ENCODE results near the gene CUTA.

The CUTA gene

DNA sequence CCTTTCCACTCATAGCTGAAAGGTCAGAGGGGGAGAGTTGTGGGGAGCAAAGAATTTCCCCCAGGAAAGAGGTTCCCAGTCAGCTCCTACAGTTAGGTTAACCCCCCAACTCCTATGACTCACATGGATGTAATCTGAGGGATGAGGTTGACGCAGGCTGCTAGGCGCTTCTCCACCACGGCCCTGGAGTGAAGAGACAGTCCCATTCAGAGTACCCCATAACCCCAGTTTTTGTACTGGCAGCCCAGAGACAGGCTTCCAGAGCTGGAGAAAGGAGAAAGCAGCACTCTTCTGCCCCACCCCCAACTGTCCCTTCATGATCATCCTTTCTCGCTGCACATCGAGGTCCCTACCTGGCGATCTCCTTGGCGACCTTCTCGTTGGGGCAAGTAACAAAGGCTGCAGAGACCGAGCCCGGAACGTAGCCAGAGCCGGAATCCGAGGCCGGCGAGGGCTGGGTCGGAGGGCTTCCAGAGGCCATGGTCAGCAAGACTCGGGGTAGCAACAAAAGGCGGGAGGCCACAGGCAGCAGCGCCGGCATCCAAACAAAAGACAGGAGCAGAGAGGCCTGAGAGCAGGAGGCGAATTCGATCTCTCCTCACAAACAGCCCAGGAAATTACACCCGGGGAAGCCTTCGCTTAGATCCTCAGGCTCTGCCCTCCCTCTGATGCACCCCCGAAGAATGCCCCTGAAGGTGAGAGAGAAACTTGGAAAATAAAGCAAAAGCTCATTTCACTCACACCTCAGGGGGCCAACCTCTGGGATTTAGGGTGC lies 592 bp downstream of the CUTA start:
- H3K27me3 ChIP-seq (ENCODE audit: control insufficient read depth, insufficient read depth, low read length), result no peaks in the 10 kb centered on the region
- peaks cover 30% of the 10 kb centered on the region for H3K36me3 ChIP-seq (ENCODE audit: control insufficient read depth, insufficient read depth, low read length)
- H3K9me3 ChIP-seq (ENCODE audit: control insufficient read depth, insufficient read depth, low read length), result no peaks in the 10 kb centered on the region
- H3K9ac ChIP-seq (ENCODE audit: low read depth, low read length), result peak overlapping the region; percentile 85
- H3K4me3 ChIP-seq (ENCODE audit: low read depth, low read length), result peak overlapping the region; percentile 98
- peaks cover 22% of the 10 kb centered on the region for H3K4me1 ChIP-seq (ENCODE audit: control insufficient read depth, insufficient read depth, low read length)

- no peaks in the 10 kb centered on the region for H3K9me3 ChIP-seq (ENCODE audit: control insufficient read depth, insufficient read depth, low read length)
- peak overlapping the region; percentile 98 for H3K4me3 ChIP-seq (ENCODE audit: low read depth, low read length)
- H3K9ac ChIP-seq (ENCODE audit: low read depth, low read length), result peak overlapping the region; percentile 85
- H3K36me3 ChIP-seq (ENCODE audit: control insufficient read depth, insufficient read depth, low read length), result peaks cover 30% of the 10 kb centered on the region
- H3K27me3 ChIP-seq (ENCODE audit: control insufficient read depth, insufficient read depth, low read length), result no peaks in the 10 kb centered on the region
- H3K4me1 ChIP-seq (ENCODE audit: control insufficient read depth, insufficient read depth, low read length), result peaks cover 22% of the 10 kb centered on the region
Measured at GRCh38 chr6:33416386-33417127, 1.4 kb downstream of the CUTA start.

GRCh38 chr6:33415831-33416230 lies 2.1 kb downstream of the CUTA start:
- H3K36me3 ChIP-seq (ENCODE audit: control insufficient read depth, insufficient read depth, low read length), result peaks cover 30% of the 10 kb centered on the region
- H3K27me3 ChIP-seq (ENCODE audit: control insufficient read depth, insufficient read depth, low read length), result no peaks in the 10 kb centered on the region
- no peak overlapping the region for H3K9ac ChIP-seq (ENCODE audit: low read depth, low read length)
- H3K9me3 ChIP-seq (ENCODE audit: control insufficient read depth, insufficient read depth, low read length), result no peaks in the 10 kb centered on the region
- H3K4me1 ChIP-seq (ENCODE audit: control insufficient read depth, insufficient read depth, low read length), result peaks cover 20% of the 10 kb centered on the region
- peak overlapping the region; percentile 98 for H3K4me3 ChIP-seq (ENCODE audit: low read depth, low read length)

- no peaks in the 10 kb centered on the region for H3K9me3 ChIP-seq (ENCODE audit: control insufficient read depth, insufficient read depth, low read length)
- no peaks in the 10 kb centered on the region for H3K27me3 ChIP-seq (ENCODE audit: control insufficient read depth, insufficient read depth, low read length)
- no peak overlapping the region for H3K9ac ChIP-seq (ENCODE audit: low read depth, low read length)
- peaks cover 20% of the 10 kb centered on the region for H3K4me1 ChIP-seq (ENCODE audit: control insufficient read depth, insufficient read depth, low read length)
- no peak overlapping the region for H3K4me3 ChIP-seq (ENCODE audit: low read depth, low read length)
- H3K36me3 ChIP-seq (ENCODE audit: control insufficient read depth, insufficient read depth, low read length), result peaks cover 30% of the 10 kb centered on the region
Measured at GRCh38 chr6:33414592-33415271, 3.2 kb downstream of the CUTA start.

GRCh38 chr6:33413241-33414120 lies 4.4 kb downstream of the CUTA start:
- Histone ChIP-seq H3K36me3 (ENCODE audit: control insufficient read depth, insufficient read depth, low read length) (peaks cover 30% of the 10 kb centered on the region), H3K4me1 (ENCODE audit: control insufficient read depth, insufficient read depth, low read length) (peaks cover 17% of the 10 kb centered on the region)

DNA sequence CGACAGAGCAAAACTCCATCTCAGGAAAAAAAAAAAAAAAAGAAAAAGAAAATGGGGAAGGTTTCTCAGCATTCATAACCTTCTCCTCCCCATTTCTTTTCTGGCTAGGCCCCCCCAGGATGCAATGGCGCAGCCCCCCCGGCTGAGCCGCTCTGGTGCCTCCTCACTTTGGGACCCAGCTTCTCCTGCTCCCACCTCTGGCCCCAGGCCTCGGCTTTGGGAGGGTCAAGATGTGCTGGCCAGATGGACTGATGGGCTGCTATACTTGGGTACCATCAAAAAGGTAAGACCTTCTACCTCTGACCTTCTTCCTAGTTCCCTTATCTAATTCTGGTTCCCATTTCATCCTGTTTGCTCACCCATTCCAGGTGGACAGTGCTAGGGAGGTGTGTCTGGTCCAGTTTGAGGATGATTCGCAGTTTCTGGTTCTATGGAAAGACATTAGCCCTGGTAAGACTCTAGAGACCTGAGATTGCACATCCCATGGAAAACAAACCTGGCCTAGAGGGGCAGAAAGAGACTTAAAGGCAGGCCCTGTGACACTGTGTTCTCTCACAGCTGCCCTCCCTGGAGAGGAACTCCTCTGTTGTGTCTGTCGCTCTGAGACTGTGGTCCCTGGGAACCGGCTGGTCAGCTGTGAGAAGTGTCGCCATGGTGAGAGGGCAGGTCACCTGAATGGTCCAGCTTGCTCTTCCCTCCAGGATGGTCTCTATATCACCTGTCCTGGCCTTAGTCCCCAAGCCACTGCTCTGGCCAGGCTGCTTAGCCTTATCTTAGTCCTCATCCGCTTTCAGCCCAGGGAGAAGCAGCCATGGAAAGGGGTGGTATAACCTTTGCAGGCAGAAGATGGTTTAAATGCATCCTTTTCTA lies 5.5 kb downstream of the CUTA start:
- Histone ChIP-seq H3K36me3 (ENCODE audit: control insufficient read depth, insufficient read depth, low read length) (peaks cover 30% of the 10 kb centered on the region), H3K4me3 (ENCODE audit: low read depth, low read length) (no peak overlapping the region), H3K9me3 (ENCODE audit: control insufficient read depth, insufficient read depth, low read length) (no peaks in the 10 kb centered on the region), H3K27me3 (ENCODE audit: control insufficient read depth, insufficient read depth, low read length) (no peaks in the 10 kb centered on the region), H3K4me1 (ENCODE audit: control insufficient read depth, insufficient read depth, low read length) (peaks cover 17% of the 10 kb centered on the region), H3K9ac (ENCODE audit: low read depth, low read length) (no peak overlapping the region)

More at GRCh38 chr6:33413241-33414120, 4.4 kb downstream of the CUTA start:
- Histone ChIP-seq H3K4me3 (ENCODE audit: low read depth, low read length) (no peak overlapping the region), H3K9me3 (ENCODE audit: control insufficient read depth, insufficient read depth, low read length) (no peaks in the 10 kb centered on the region), H3K27me3 (ENCODE audit: control insufficient read depth, insufficient read depth, low read length) (no peaks in the 10 kb centered on the region), H3K9ac (ENCODE audit: low read depth, low read length) (no peak overlapping the region)

GRCh38 chr6:33411632-33412005 lies 6.3 kb downstream of the CUTA start:
- peaks cover 13% of the 10 kb centered on the region for H3K4me1 ChIP-seq (ENCODE audit: control insufficient read depth, insufficient read depth, low read length)
- peaks cover 34% of the 10 kb centered on the region for H3K36me3 ChIP-seq (ENCODE audit: control insufficient read depth, insufficient read depth, low read length)
- no peaks in the 10 kb centered on the region for H3K27me3 ChIP-seq (ENCODE audit: control insufficient read depth, insufficient read depth, low read length)
- no peaks in the 10 kb centered on the region for H3K9me3 ChIP-seq (ENCODE audit: control insufficient read depth, insufficient read depth, low read length)
- H3K9ac ChIP-seq (ENCODE audit: low read depth, low read length), result peak overlapping the region; percentile 76
- H3K4me3 ChIP-seq (ENCODE audit: low read depth, low read length), result peak overlapping the region; percentile 78

DNA sequence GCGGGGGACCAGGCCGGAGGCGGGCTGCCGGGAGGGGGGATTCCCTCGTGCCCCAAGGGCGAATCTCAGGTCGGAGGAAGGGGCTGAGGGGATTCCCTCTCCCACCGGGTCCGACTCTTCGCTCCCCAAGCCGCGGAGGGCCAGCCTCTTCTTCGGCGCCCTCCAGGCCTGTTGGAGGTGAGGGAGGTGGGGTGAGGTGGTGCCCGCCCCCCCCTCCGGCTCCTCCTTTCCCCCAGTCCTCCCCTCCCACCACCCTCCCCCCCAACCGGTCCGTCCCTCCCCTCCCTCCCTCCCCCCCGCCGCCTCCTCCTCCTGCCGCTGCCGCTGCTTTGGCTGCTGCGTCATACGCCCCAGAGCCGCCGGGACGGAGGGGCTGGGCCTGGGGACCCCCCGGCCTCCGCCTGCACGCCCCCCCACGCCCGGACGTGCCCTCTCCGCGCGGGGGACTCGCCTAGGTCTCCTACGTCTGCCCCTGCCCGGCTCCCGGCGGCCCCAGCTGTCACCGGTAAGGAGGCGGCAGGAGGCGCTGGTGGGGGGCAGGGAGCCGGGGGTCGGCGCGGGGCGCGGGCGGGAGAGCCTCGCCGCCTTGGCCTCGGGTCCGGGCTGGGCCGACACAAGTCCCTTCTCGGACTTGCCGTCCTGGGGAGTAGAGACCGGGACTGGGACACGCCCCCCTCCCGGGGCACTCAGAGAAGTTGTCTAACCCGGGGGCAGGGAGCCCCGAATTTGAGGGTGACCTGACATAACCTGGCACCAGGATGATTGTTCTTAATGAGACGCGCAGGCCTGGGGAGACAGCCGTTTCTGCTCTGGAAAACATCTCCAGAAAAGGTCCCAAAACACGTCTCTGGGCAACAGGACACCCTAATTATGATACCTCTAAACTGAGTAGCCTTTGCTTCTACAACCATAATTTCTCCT lies 6.9 kb downstream of the CUTA start, which contains the start of gene PHF1:
PHF1 (plus strand) TSS at position 304 of the 921 bp plus-strand sequence. CDS start 1,250 bp downstream, outside the sequence.
- Histone ChIP-seq H3K36me3 (ENCODE audit: control insufficient read depth, insufficient read depth, low read length) (peaks cover 41% of the 10 kb centered on the region), H3K4me3 (ENCODE audit: low read depth, low read length) (peak within 1 kb of the TSS; percentile 78), H3K4me1 (ENCODE audit: control insufficient read depth, insufficient read depth, low read length) (peaks cover 11% of the 10 kb centered on the region), H3K9me3 (ENCODE audit: control insufficient read depth, insufficient read depth, low read length) (no peaks in the 10 kb centered on the region), H3K27me3 (ENCODE audit: control insufficient read depth, insufficient read depth, low read length) (no peaks in the 10 kb centered on the region), H3K9ac (ENCODE audit: low read depth, low read length) (peak within 1 kb of the TSS; percentile 76)

DNA sequence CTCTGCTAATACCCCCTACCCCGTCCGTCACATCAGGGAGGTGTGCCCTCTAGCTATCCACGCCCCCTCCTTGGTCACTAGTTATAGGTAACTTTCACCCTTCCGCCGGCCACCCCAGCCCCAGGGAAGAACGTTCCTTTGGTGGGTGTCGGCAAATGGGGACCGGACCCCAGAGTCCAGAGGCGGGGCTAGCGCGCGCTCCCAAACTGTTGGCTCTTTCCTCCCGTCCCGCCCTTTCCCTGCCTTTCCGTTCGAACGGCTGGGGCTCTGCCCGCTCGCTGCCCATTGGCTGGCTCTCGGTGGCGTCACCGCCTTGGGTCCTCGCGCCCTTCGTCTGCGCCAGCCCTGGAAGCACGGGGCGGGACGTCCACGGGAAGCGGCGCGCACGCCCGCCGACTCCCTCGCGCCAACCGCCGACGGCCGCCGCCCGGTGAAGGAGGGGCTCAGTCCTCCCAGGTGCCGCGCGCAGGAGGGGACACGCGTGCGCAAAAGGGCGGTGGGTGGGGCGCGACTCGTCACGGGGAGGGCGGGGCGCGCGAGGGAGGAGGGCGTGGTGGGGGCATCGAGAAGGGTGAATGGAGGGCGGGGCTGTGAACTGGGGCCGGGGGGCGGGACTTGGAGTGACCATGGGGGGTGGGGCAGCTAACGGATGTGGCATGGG lies 7.7 kb downstream of the CUTA start:
- peaks cover 9% of the 10 kb centered on the region for H3K4me1 ChIP-seq (ENCODE audit: control insufficient read depth, insufficient read depth, low read length)
- H3K27me3 ChIP-seq (ENCODE audit: control insufficient read depth, insufficient read depth, low read length), result no peaks in the 10 kb centered on the region
- H3K36me3 ChIP-seq (ENCODE audit: control insufficient read depth, insufficient read depth, low read length), result peaks cover 43% of the 10 kb centered on the region
- peak overlapping the region; percentile 58 for H3K4me3 ChIP-seq (ENCODE audit: low read depth, low read length)
- H3K9me3 ChIP-seq (ENCODE audit: control insufficient read depth, insufficient read depth, low read length), result no peaks in the 10 kb centered on the region
- H3K9ac ChIP-seq (ENCODE audit: low read depth, low read length), result peak overlapping the region; percentile 54

Measured in iPS-15b (cell line).